IMR-90 (cell line): Measurements from ENCODE around the gene RND3.

Experiments
- CTCF ChIP-seq: conservative IDR thresholded peaks from 2 replicates; pipeline ENCODE4 v1.5.1; 2012; ENCODE audit warnings: mild to moderate bottlenecking, low read depth, low read length, improper control_type of control experiment
- FOS ChIP-seq: fragments of 150-350 bp; IDR thresholded peaks from 2 replicates; pipeline ENCODE4 v1.6.1; 2016; ENCODE audit warnings: low read depth, low read length
- NFE2L2 ChIP-seq: fragments of 150-350 bp; IDR thresholded peaks from 2 replicates; pipeline ENCODE4 v1.6.1; 2016; ENCODE audit warnings: low read depth, mild to moderate bottlenecking, low read length
- POLR2A ChIP-seq: IDR thresholded peaks from 2 replicates; pipeline ENCODE4 v1.6.1; 2012; ENCODE audit warnings: mild to moderate bottlenecking, low read depth, low read length

GRCh38 chr2:150449856-150450255, 37.6 kb downstream of the RND3 start:
- TF ChIP-seq CTCF, result no peak
- no peak for TF ChIP-seq NFE2L2
- TF ChIP-seq FOS, result no peak
- no peak for TF ChIP-seq POLR2A
